Measurements from ENCODE around the gene FXYD6.

FXYD6 gene

DNA sequence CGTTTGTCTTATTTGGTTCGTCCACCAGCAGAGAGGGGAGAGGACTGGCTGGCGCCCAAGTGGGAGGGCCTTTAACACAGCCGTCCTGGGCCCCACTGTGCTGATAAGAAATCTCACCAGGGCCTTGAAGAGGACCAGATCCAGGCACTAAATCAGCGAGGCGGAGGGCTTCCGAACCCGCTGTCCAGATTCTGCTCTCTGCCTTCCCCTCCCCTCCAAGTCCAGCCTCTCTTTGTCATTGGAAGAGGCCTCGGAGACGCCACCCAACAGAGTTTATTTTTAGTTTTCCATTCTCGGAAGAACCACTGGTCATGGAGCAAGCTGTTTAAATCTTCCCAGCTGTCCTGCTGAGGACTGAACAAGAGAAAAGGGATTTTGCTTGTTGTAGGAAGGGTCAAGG lies 9.3 kb upstream of the FXYD6 start:
- no peak for TF ChIP-seq ZNF274 (IDR thresholded peaks at IDR 0.05; ENCODE audit: low read depth, low read length)
- H3K4me3 ChIP-seq (ENCODE audit: low read length) = no peak overlapping the region

DNA sequence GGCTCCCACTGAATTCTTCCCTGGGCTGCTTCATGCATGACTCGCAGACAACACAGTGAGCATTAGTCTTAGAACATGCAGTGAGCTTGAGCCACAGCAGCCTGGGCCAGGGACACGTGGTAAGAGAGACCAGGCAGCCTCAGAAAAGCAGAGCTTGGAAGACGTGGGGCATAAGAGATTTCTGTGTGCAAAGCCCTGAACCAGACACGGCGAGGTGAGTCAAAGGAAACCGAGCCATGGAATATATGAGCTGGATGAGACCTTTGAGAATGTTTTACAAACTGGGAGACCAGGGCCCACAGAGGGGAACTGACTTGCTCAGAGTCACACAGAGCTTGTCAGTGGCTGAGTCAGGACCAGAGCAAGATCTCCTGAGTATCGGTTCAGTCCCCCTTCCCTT lies 8.5 kb upstream of the FXYD6 start:
- TF ChIP-seq ZNF274 (IDR thresholded peaks at IDR 0.05; ENCODE audit: low read depth, low read length) = no peak
- no peak overlapping the region for H3K4me3 ChIP-seq (ENCODE audit: low read length)

DNA sequence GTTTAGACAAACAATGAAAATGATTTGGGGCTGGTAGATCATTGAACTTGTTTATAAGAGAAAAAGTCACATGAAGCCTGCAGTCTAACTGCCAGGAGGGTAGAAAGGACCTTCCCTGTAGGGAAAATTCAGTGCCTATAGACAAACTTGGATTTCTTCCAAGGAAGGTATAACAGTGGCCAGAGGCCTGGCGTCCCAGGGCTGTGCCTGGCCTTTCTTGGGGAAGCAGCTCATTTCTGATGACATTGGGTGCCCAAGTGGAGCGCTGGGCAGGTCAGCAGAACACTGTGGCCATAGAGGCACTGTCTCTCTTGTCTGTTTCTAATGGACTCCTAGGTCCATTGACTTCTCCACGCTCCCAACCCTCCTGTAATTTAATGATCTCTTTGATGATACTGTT lies 6.6 kb upstream of the FXYD6 start:
- TF ChIP-seq ZNF274 (IDR thresholded peaks at IDR 0.05; ENCODE audit: low read depth, low read length) = no peak
- H3K4me3 ChIP-seq (ENCODE audit: low read length) = no peak overlapping the region

DNA sequence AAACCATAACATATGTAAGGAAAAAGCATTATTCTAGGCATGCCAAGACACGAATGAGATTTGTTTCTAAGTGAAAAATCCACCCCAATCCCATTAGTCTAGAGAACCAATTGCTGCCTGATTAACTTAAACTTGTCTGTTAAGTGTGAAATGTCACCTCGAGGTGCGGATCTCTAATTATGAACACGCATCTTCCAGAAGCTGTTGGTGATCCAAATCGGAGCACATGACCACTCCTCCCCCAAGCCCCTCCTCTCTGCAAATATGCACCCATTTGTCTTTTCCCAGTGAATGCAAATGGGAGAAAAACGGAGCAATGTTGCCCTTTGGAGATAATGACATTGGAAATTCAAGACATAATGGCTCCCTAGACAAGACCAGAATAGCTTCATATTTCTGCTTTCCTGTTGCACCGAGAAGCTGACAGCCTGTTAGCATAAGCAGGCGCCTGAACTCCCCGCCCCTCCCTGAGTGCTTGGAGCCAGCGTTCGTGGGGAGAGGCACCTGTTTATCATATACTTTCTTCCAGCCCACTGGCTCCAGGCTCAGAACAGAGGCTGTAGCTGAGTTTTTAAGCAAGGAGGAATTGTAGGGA lies 6.0 kb upstream of the FXYD6 start:
- no peak overlapping the region for H3K4me3 ChIP-seq (ENCODE audit: low read length)
- no peak for TF ChIP-seq ZNF274 (IDR thresholded peaks at IDR 0.05; ENCODE audit: low read depth, low read length)

DNA sequence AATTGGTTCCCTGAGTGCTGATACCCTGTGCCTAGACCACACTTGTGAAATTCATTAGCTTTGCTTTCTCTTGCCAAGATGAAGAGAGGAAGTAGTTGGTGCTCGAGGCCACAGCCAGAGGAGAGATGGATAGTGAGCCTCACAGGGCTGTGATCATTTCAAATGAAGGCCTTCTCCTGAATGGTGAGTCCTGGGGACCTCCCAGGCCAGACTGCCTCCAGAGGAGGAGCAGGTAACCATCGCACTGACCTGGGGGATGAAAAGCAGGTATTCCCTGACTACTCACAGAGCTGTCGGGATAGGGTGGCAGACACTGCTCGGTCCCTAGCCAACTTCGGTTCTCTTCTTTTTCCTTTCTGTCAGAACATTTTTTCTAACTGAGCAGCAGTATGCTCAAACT lies 4.8 kb upstream of the FXYD6 start:
- no peak overlapping the region for H3K4me3 ChIP-seq (ENCODE audit: low read length)
- no peak for TF ChIP-seq ZNF274 (IDR thresholded peaks at IDR 0.05; ENCODE audit: low read depth, low read length)

DNA sequence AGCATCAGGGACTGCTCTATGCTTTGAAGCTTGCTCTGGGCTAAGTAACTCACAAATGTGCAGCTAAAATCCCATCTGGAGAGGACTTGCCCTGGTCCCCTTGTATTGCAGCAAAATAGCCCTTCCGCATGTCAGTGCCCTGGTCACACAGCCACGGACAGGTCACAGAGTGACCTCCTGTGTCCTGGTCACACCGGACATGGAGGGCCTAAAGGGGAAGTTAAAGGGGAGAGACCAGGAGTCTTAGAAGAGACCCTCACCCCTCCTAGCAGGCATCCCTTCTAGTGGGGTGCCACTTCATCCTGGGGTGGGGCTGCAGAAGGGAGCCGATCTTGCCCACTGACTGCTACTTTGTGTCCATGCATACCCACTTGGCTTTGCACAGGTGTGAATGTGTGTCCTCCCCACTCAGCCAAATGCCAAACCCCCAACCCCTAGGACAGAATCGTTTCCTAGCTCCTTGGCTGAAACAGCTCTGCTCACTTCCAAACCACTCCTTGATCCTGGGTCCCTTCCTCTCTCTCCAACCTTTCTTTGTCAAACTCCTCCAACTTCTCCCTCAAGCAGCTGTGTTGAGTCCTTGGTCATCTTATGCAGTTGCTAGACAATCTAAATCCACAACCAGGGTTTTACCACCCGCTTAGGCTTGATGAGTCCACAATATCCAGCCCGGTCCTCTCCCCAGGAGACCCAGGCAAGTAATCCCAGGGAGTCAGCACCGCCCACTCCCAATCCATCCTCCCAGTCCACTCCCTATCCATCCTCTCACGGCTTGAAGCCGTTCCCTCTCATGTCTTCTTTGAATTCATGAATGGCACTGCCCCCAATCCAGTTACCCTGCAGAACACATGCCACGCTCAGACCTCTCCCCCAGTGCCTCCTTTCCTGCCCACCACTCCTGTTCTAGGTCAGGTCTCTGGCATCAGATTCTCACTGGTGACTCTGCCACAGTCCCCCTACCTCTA lies 3.3 kb upstream of the FXYD6 start:
- no peak overlapping the region for H3K4me3 ChIP-seq (ENCODE audit: low read length)
- no peak for TF ChIP-seq ZNF274 (IDR thresholded peaks at IDR 0.05; ENCODE audit: low read depth, low read length)

DNA sequence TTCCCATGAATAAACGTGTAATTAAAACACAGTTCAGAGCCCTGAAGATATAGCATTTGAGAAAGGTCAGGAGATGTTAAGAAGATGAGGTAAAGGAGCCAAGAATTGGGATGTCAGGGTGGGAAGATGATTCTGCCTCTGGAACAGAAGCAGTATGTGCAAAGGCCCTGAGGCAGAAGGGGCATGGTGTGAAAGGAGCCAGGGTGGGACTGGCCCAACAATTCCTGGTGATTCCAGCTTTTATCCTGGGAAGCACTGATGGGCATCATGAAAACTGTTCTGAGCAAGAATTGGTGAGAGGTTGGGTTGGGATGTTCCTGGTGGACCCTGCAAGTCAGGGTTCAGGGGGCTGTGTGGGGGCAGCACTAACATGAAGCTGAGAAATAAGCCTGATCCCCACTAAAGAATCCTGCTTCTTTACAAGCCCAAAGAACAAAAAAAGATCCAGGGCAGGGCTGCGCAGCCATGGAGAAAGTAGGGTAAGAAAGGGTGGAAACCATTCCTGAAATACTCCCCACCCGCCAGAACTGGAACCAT lies 2.5 kb upstream of the FXYD6 start:
- no peak overlapping the region for H3K4me3 ChIP-seq (ENCODE audit: low read length)
- TF ChIP-seq ZNF274 (IDR thresholded peaks at IDR 0.05; ENCODE audit: low read depth, low read length) = no peak

DNA sequence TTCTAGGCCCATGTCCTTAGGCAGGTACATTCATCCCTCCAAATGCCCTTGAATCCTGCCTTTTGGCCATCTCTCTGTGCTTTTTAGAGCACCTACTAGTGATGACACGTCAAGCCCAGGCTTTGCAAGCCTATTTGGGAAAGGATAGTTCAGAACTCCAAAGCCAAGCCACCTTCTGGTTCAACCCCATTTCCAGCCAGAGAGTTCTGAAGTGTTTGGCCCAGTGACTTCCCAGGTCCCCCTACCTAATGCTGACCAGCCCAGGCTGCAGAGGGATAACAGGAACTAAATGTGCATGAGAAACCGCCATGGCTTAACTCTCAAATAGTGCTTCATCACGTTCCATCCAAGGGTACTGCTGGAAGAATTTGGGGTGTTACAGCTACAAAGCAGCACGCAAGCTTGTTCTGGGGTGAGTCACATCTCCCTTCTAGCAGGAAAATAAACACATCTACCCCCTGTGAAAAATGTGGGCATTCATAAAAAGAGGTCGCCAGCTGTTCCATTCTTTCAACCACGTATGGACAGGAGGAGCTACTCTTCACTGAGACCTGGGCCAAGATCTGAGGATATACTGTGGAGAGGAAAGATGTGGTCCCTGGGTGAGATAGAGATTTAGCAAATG lies 2.0 kb upstream of the FXYD6 start:
- TF ChIP-seq ZNF274 (IDR thresholded peaks at IDR 0.05; ENCODE audit: low read depth, low read length) = no peak
- no peak overlapping the region for H3K4me3 ChIP-seq (ENCODE audit: low read length)

DNA sequence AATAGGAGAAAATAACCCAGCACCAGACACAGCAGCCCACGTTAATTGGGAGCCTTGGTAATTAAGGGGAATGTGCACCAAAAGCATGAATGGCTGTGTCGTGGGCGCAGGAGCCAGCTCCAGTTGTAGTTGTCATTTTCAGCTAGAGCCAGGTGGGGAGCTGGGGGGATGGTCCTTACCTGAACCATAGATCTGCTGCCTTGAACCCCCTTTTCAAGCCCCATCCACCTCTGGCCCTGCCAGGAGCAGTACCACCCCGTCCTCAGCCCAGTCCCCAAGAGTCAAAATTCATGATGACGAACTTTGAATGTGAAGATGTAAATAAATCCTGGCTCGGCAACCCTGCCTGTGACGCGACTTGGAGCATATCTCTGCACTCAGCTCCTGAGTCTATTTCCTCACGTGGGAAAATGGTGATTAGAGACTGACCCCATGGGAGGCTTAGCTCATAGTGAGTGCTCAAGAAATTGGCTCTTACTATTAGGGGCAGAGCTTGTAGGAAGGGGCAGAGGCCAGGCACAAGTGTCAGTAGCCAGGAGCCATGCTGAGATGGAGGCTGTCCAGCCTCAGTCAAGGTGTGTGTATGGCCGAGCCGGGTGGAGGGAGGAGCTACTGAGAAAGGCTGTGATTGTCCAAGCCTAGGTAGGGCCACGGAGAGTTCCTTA lies 794 bp upstream of the FXYD6 start:
- no peak for TF ChIP-seq ZNF274 (IDR thresholded peaks at IDR 0.05; ENCODE audit: low read depth, low read length)
- no peak overlapping the region for H3K4me3 ChIP-seq (ENCODE audit: low read length)

DNA sequence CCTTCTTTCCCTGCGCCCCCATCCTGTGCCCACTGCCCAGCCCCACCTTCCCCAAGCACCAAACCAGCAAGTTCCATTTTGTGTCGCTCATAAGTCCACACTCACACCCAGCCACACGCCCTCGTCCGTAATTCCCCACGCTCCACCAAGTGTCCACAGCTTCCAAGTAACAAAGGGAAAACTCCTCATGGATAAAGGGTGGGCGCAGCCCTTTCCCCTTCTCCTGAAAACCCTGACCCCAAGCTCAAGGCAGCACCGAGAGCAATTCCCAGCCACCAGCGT lies 458 bp downstream of the FXYD6 start:
- H3K4me3 ChIP-seq (ENCODE audit: low read length) = no peak overlapping the region
- no peak for TF ChIP-seq ZNF274 (IDR thresholded peaks at IDR 0.05; ENCODE audit: low read depth, low read length)

DNA sequence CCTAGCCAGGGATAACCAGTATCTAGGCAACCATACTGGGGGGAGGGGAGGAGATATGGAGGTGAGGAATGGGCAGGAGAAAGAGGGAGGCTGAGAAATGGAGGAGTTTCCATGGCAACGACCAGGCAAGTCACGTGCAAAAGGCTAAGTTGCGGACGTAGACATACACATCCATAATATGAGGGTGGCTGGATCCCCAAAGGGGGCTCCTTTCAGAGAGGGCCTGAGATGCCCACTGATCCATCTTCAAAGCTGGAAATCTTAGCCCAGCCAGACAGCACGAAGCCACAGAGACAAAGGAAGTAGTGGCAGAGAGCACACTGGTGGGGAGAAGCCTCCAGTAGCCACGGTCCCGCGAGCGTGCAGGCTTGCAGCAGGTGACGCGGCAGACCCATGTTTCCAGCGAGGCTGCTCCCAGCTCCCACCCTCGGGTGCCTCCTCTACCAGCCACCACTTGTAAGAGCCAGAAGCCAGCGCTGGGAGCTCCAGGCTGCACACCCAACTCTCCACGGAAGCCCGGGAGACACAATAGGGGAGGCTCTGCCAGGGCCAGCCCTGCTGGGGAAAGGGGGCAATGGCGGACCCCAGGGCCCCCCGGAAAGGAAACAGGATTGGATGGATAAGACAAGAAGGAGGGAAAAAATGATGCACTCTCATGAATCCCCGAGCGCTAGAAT lies 938 bp downstream of the FXYD6 start:
- no peak for TF ChIP-seq ZNF274 (IDR thresholded peaks at IDR 0.05; ENCODE audit: low read depth, low read length)
- H3K4me3 ChIP-seq (ENCODE audit: low read length) = no peak overlapping the region

DNA sequence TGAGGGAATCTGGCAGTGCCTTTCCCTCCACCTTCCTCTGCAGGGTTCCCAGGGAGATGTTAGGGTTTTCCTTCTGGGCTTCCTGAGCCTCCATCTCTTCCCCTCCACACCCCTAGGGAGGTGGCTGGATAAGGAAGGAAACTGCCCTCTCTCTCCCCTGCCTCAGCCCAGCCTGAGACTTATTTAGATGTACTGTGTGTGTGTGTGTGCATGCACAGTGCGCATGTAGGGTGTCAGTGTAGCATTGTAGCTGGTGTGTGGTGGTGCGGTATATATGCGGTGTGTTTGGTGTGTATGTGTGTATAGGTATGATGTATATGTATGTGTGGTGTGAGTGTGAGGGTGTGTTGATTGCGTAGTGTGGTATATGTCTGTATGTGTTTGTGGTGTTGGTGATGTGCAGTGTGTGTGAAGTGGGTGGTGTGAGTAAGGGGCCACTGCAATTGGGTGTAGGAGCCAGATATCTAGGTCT lies 1.5 kb downstream of the FXYD6 start:
- no peak for TF ChIP-seq ZNF274 (IDR thresholded peaks at IDR 0.05; ENCODE audit: low read depth, low read length)
- H3K4me3 ChIP-seq (ENCODE audit: low read length) = no peak overlapping the region

DNA sequence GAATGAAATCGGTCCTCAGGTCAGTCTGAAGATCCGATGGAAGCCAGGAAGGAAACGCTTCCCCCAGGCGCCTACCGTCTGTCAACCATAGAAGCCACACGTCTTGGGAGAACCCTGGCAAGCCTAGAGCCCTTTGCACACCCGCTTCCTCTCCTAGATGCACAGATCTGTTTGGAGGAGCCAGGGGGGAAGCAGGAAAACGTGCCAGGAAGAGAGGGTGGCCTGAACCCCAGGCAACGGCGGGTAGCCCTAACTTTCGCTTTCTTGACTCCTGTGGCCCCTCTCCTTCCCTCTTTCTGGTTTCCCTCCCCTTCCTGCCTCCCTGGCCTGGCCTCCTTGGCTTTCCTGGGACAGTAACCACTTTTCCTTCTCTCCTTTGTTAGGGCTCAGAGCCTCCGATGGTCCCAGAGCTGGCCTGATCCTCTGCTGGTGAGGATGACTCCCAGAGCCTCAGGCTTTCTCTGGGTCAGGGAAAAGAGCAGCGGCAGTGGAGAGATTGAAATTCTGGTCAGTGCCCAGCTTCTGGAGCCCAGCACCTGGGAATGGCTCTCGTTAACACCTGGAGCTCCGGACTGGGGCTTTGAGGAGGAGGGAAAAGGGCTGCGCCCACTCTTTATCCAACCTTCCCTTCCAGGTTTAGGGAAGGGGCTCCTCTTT lies 2.1 kb downstream of the FXYD6 start:
- H3K4me3 ChIP-seq (ENCODE audit: low read length) = no peak overlapping the region
- no peak for TF ChIP-seq ZNF274 (IDR thresholded peaks at IDR 0.05; ENCODE audit: low read depth, low read length)

Measured in GM08714 (cell line).